VCaP (cell line): ENCODE measurements around the gene UTS2R.

ENCODE experiments used
- H3K27ac ChIP-seq: fragments of 450-650 bp; 2 replicates; pipeline ENCODE4 v1.5.1; 2017
- CTCF ChIP-seq: fragments of 450-650 bp; conservative IDR thresholded peaks from 2 replicates; pipeline ENCODE4 v1.5.1; 2017; ENCODE audit warnings: mild to moderate bottlenecking, moderate library complexity

UTS2R gene

GRCh38 chr17:82386255-82386831 lies 14.8 kb downstream of the UTS2R start:
- no peak overlapping the region for H3K27ac ChIP-seq
- TF ChIP-seq CTCF = no peak

- no peak for TF ChIP-seq CTCF
- H3K27ac ChIP-seq = no peak overlapping the region
Measured at GRCh38 chr17:82386881-82387704, 15.5 kb downstream of the UTS2R start.

- no peak overlapping the region; the same call in 1 of the 2 replicates for H3K27ac ChIP-seq
- TF ChIP-seq CTCF = no peak
Measured at GRCh38 chr17:82387705-82388106, 16.1 kb downstream of the UTS2R start.

GRCh38 chr17:82388223-82388921 lies 16.8 kb downstream of the UTS2R start:
- TF ChIP-seq CTCF = 0 out of 2 replicates have a peak, but pooled peaks have one; percentile 16
- no peak overlapping the region; the same call in 1 of the 2 replicates for H3K27ac ChIP-seq

- H3K27ac ChIP-seq = no peak overlapping the region
- no peak for TF ChIP-seq CTCF
Measured at GRCh38 chr17:82388922-82389283, 17.3 kb downstream of the UTS2R start.

- TF ChIP-seq CTCF = no peak
- no peak overlapping the region for H3K27ac ChIP-seq
Measured at GRCh38 chr17:82389379-82389778, 17.8 kb downstream of the UTS2R start.
